Stimulated activated CD8-positive, alpha-beta memory T cell treated with anti-CD3 and anti-CD28 coated beads, Interleukin-7, amount 100 ng/mL, for 48 hours (primary cell): ENCODE results near the gene CAVIN3.

ENCODE experiments used
- DNase-seq, 2 donors: peaks; one replicate each; pipeline ENCODE4 v3.0.0-alpha.2; 2020; ENCODE audit warnings: low read depth in 1 of 2; ENCODE audit errors: extremely low read depth in 1 of 2

Gene CAVIN3

GRCh38 chr11:6271598-6271997 lies 48.7 kb downstream of the CAVIN3 start:
- no peak for DNase-seq

- DNase-seq, result no peak
These were observed 49.6 kb downstream of the CAVIN3 start for GRCh38 chr11:6270584-6271246.

GRCh38 chr11:6269994-6270393 lies 50.3 kb downstream of the CAVIN3 start:
- DNase-seq, result no peak
